K562 (cell line): ENCODE results near the gene MTO1. TPM values are rescaled to one million over a fixed set of nuclear protein-coding genes. Genes with fewer than 3 reads are reported as not detected.

Experiments
- E2F6 ChIP-seq, 2 experiments: IDR thresholded peaks; 2 replicates each; pipeline ENCODE4 v1.6.1; 2011; ENCODE audit warnings: borderline replicate concordance in 1 of 2, control low read depth in 1 of 2, low read depth in 1 of 2, low read length in 1 of 2, mild to moderate bottlenecking in 1 of 2, mixed read lengths in 1 of 2, moderate library complexity in 1 of 2; ENCODE audit not compliant: insufficient read depth in 1 of 2, insufficient read length in 1 of 2, poor library complexity in 1 of 2, severe bottlenecking in 1 of 2; ENCODE audit errors: extremely low read depth in 1 of 2
- EP400 ChIP-seq: fragments of 450-650 bp; IDR thresholded peaks from 2 replicates; pipeline ENCODE4 v1.6.1; 2017; ENCODE audit warnings: antibody characterized with exemption, mild to moderate bottlenecking, moderate library complexity
- ERF ChIP-seq: fragments of 450-650 bp; formaldehyde crosslinking; IDR thresholded peaks from 2 replicates; pipeline ENCODE4 v1.4.0; 2020; ENCODE audit warnings: mild to moderate bottlenecking, mixed read lengths
- FOXM1 ChIP-seq, 2 experiments: fragments of 450-650 bp in 1 of 2; sonication (generic) in 1 of 2; formaldehyde crosslinking in 1 of 2; IDR thresholded peaks; 2 replicates each; pipeline versions ENCODE4 v1.6.1 to v1.9.0; 2017 to 2022; ENCODE audit warnings: low read depth in 2 of 2, mild to moderate bottlenecking in 2 of 2, missing genetic modification reagents in 1 of 2, moderate library complexity in 1 of 2
- HMBOX1 ChIP-seq: sonication (generic); IDR thresholded peaks from 2 replicates; pipeline ENCODE4 v1.6.1; 2016
- MTA1 ChIP-seq: fragments of 450-650 bp; IDR thresholded peaks from 2 replicates; pipeline ENCODE4 v1.6.1; 2017; ENCODE audit warnings: borderline replicate concordance
- NFRKB ChIP-seq: fragments of 450-650 bp; IDR thresholded peaks from 2 replicates; pipeline ENCODE4 v1.6.1; 2016; ENCODE audit warnings: low read depth
- POLR3G ChIP-seq: IDR thresholded peaks from 2 replicates; pipeline ENCODE4 v1.6.1; 2011; ENCODE audit not compliant: insufficient read length, insufficient replicate concordance; ENCODE audit errors: extremely low read depth
- PPARD ChIP-seq: fragments of 250-450 bp; sonication (Bioruptor Pico); IDR thresholded peaks from 2 replicates; pipeline ENCODE4 v1.8.0; 2022; ENCODE audit warnings: inconsistent platforms, mild to moderate bottlenecking, moderate library complexity
- PYGO2 ChIP-seq: fragments of 450-650 bp; IDR thresholded peaks from 2 replicates; pipeline ENCODE4 v1.6.1; 2016; ENCODE audit warnings: mild to moderate bottlenecking, missing genetic modification characterization, moderate library complexity, missing compliant biosample characterization
- SMAD4 ChIP-seq: fragments of 250-450 bp; sonication (Bioruptor Pico); conservative IDR thresholded peaks from 2 replicates; pipeline ENCODE4 v1.8.0; 2021; ENCODE audit warnings: inconsistent platforms, mild to moderate bottlenecking, moderate library complexity
- TAF9B ChIP-seq: fragments of 450-650 bp; IDR thresholded peaks from 2 replicates; pipeline ENCODE4 v1.6.1; 2018; ENCODE audit warnings: mild to moderate bottlenecking; ENCODE audit not compliant: partially characterized antibody
- U2AF2 ChIP-seq: fragments of 200-400 bp; formaldehyde crosslinking; optimal IDR thresholded peaks from 2 replicates; pipeline ENCODE3; 2017; ENCODE audit warnings: low read depth, mild to moderate bottlenecking, low read length
- ZNF280B ChIP-seq: fragments of 250-450 bp; sonication (Bioruptor Pico); IDR thresholded peaks from 2 replicates; pipeline ENCODE4 v1.5.1; 2021; ENCODE audit warnings: mild to moderate bottlenecking
- ZNF354B ChIP-seq: fragments of 250-450 bp; sonication (Bioruptor Pico); IDR thresholded peaks from 2 replicates; pipeline ENCODE4 v1.4.0; 2020
- ZNF41 ChIP-seq: fragments of 250-450 bp; sonication (Bioruptor Pico); conservative IDR thresholded peaks from 2 replicates; pipeline ENCODE4 v1.4.0; 2020; ENCODE audit warnings: mild to moderate bottlenecking
- ZNF764 ChIP-seq: fragments of 250-450 bp; sonication (Bioruptor Pico); IDR thresholded peaks from 2 replicates; pipeline ENCODE4 v1.4.0; 2020; ENCODE audit warnings: low read depth, mild to moderate bottlenecking, moderate library complexity
- ZNF778 ChIP-seq: fragments of 450-650 bp; formaldehyde crosslinking; IDR thresholded peaks from 2 replicates; pipeline ENCODE4 v1.4.0; 2020; ENCODE audit warnings: mild to moderate bottlenecking, moderate library complexity
- polyA plus RNA-seq, 8 experiments: library from polyadenylated mRNA; depleted of rRNA in 4 of 8; stranded (reverse) in 5 of 8; unstranded in 3 of 8; fragments of >200 nt; fragmentation: Nextera tagmentation in 2 of 8; fragmentation: Illumina TruSeq in 1 of 8; extraction: Ambion mirVana in 2 of 8; extraction: Trizol in 1 of 8; gene quantifications; 2 replicates each; pipeline versions ENCODE4 v1.2.1 to v1.2.3, GENCODE V29; 2011 to 2014; ENCODE audit warnings: inconsistent platforms in 1 of 8, missing spikeins in 1 of 8
- total RNA-seq, 7 experiments: library from RNA; depleted of rRNA in 6 of 7; stranded (reverse); fragments of >200 nt in 6 of 7; fragmentation: Illumina TruSeq in 2 of 7; extraction: Trizol in 2 of 7; gene quantifications; 2 replicates each; pipeline versions ENCODE4 v1.2.1 to v1.2.3, GENCODE V29; 2011 to 2021; ENCODE audit warnings: low replicate concordance in 1 of 7
- TF ChIP-seq, protein P1 (sequence below): sonication (generic); formaldehyde crosslinking; IDR thresholded peaks from 2 replicates; pipeline ENCODE4 v1.8.1; 2023; ENCODE audit warnings: mild to moderate bottlenecking, missing genetic modification reagents
- TF ChIP-seq, protein P2 (sequence below), 2 experiments: fragments of 450-650 bp in 1 of 2; sonication (generic) in 1 of 2; formaldehyde crosslinking in 1 of 2; IDR thresholded peaks in 1 of 2; conservative IDR thresholded peaks in 1 of 2; 2 replicates each; pipeline versions ENCODE4 v1.6.1 to v1.8.1; 2016 to 2023; ENCODE audit warnings: mild to moderate bottlenecking in 2 of 2, moderate library complexity in 2 of 2, inconsistent platforms in 1 of 2, missing genetic modification reagents in 1 of 2

Gene MTO1
- total and polyA plus RNA-seq, 9 of the 15 experiments (the other 6 are each of a cell fraction or from before 2014, with no cell fraction given) = 33.4 to 62.3 (median 50.6) TPM

- TF ChIP-seq, protein P1, sequence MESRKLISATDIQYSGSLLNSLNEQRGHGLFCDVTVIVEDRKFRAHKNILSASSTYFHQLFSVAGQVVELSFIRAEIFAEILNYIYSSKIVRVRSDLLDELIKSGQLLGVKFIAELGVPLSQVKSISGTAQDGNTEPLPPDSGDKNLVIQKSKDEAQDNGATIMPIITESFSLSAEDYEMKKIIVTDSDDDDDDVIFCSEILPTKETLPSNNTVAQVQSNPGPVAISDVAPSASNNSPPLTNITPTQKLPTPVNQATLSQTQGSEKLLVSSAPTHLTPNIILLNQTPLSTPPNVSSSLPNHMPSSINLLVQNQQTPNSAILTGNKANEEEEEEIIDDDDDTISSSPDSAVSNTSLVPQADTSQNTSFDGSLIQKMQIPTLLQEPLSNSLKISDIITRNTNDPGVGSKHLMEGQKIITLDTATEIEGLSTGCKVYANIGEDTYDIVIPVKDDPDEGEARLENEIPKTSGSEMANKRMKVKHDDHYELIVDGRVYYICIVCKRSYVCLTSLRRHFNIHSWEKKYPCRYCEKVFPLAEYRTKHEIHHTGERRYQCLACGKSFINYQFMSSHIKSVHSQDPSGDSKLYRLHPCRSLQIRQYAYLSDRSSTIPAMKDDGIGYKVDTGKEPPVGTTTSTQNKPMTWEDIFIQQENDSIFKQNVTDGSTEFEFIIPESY = peak; percentile 37; the same call in 1 of the 2 replicates
- TF ChIP-seq ZNF280B (CRISPR knock-in tag) = no peak
- peak; percentile 62 for TF ChIP-seq TAF9B
- no peak for TF ChIP-seq ZNF41 (CRISPR knock-in tag)
- TF ChIP-seq NFRKB = no peak; the same call in 1 of the 2 replicates
- TF ChIP-seq PPARD = no peak
- TF ChIP-seq MTA1 = no peak
- TF ChIP-seq FOXM1 (IDR thresholded peaks at IDR 0.05; ENCODE audit: low read depth) = no peak
- no peak for TF ChIP-seq FOXM1 (CRISPR knock-in tag; IDR thresholded peaks at IDR 0.05; ENCODE audit: low read depth)
- no peak for TF ChIP-seq HMBOX1
- no peak for TF ChIP-seq ERF (CRISPR knock-in tag)
- peak; percentile 92 for TF ChIP-seq EP400
- TF ChIP-seq E2F6 (IDR thresholded peaks at IDR 0.05; ENCODE audit: borderline replicate concordance in 1 of 2, extremely low read depth in 1 of 2, insufficient read depth in 1 of 2, insufficient read length in 1 of 2, low read depth in 1 of 2, low read length in 1 of 2, poor library complexity in 1 of 2, severe bottlenecking in 1 of 2) = peak; percentile 23 to 76
- no peak for TF ChIP-seq U2AF2
- TF ChIP-seq, protein P2, sequence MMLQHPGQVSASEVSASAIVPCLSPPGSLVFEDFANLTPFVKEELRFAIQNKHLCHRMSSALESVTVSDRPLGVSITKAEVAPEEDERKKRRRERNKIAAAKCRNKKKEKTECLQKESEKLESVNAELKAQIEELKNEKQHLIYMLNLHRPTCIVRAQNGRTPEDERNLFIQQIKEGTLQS (IDR thresholded peaks at IDR 0.05) = no peak
- TF ChIP-seq, protein P2 (CRISPR knock-in tag; conservative IDR thresholded peaks at IDR 0.05) = no peak
- TF ChIP-seq ZNF764 (CRISPR knock-in tag) = no peak
- no peak; the same call in 1 of the 2 replicates for TF ChIP-seq SMAD4 (CRISPR knock-in tag)
- no peak for TF ChIP-seq PYGO2
- no peak for TF ChIP-seq ZNF778 (CRISPR knock-in tag)
- no peak for TF ChIP-seq ZNF354B (CRISPR knock-in tag)
- no peak for TF ChIP-seq POLR3G
These were observed 62.0 kb downstream of the MTO1 start (continued) for GRCh38 chr6:73523434-73524123.
